Cardiac muscle cell (in vitro differentiated cells and primary cell): ENCODE data around the gene ACVR2B. TPM values are rescaled to one million over a fixed set of nuclear protein-coding genes. Genes with fewer than 3 reads are reported as not detected.
A peak's percentile ranks its signal among the peaks of the same experiment; 100 is the strongest.

Source experiments
- DNase-seq, 2 donors: peaks; one replicate each; pipeline versions ENCODE4 v3.0.0 to v3.0.0-alpha.2; 2010 to 2017; ENCODE audit warnings: low read depth in 1 of 2, low spot score in 1 of 2
- H3K27ac ChIP-seq: fragments of 200-600 bp; sonication (generic); 2 replicates; pipeline ENCODE4 v1.5.1; 2016
- H3K27me3 ChIP-seq: fragments of 200-600 bp; sonication (generic); 2 replicates; pipeline ENCODE4 v1.6.0; 2016; ENCODE audit warnings: control low read depth
- H3K36me3 ChIP-seq: fragments of 200-600 bp; sonication (generic); 2 replicates; pipeline ENCODE4 v1.5.1; 2016; ENCODE audit warnings: control low read depth
- H3K4me1 ChIP-seq: fragments of 200-600 bp; sonication (generic); 2 replicates; pipeline ENCODE4 v1.8.1; 2017; ENCODE audit warnings: low read depth, mild to moderate bottlenecking, mixed run types
- H3K4me3 ChIP-seq: fragments of 200-600 bp; sonication (generic); 2 replicates; pipeline ENCODE4 v1.5.1; 2016; ENCODE audit warnings: mild to moderate bottlenecking
- H3K9me3 ChIP-seq: fragments of 200-600 bp; sonication (generic); 2 replicates; pipeline ENCODE4 v1.5.1; 2017; ENCODE audit warnings: low read depth, mild to moderate bottlenecking, control low read depth
- polyA plus RNA-seq: library from polyadenylated mRNA; unstranded; fragments of >200 nt; fragmentation: Nextera tagmentation; extraction: Ambion mirVana; gene quantifications from 2 replicates; pipeline ENCODE4 v1.2.1, GENCODE V29; 2016
- total RNA-seq: library from RNA; depleted of rRNA; stranded (reverse); fragments of >200 nt; gene quantifications from 2 replicates; pipeline ENCODE4 v1.2.3, GENCODE V29; 2016
- TF ChIP-seq, protein P1 (sequence below): IDR thresholded peaks from 2 replicates; pipeline ENCODE4 v1.5.1; 2012; ENCODE audit warnings: low read depth, mild to moderate bottlenecking, low read length

The ACVR2B gene
- total and polyA plus RNA-seq, 2 experiments from 2014 or later: 28.6 to 70.4 TPM

GRCh38 chr3:38454178-38454883, 641 bp downstream of the ACVR2B start:
- H3K27me3 ChIP-seq: no peaks in the 10 kb centered on the region

DNA sequence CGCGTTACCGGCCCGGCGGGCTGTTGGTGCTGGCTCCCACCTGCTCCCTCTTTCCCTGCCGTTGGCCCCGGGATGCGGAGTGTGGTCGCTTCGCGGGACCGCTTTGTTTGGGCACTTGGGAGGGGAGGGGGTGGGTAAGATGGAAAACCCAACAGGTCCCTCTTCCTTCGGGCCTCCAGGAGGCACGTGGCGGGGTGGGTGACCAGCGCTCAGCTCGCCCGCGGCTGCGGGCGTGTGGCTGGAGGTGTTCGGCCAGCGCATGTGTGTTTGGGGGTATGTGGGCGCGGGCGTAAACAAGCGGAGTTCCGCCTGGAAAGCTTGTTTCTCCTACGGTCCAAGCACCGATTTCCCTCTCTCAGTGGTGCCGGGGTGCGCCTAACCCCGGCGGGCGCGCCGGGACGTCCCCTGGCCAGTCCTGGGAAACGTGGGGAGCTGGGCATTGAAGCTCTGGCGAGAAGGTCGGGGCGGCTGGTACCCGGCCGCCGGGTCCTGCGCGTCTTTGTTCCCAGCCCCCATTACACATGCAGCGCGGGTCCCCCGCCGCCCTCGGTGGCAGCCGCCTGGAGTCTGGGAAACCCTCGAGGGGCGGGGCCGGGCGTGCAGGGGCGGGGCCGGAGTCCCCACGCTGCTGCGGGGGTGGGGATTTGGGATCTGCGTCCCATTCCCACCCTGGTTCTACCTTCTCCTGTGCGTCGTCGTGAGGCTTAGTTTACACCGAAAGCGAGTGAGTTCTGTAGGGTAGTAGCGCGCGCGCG, 1.4 kb downstream of the ACVR2B start:
- no peaks in the 10 kb centered on the region for H3K36me3 ChIP-seq
- peak overlapping the region; percentile 90 for H3K27ac ChIP-seq
- TF ChIP-seq, protein P1, sequence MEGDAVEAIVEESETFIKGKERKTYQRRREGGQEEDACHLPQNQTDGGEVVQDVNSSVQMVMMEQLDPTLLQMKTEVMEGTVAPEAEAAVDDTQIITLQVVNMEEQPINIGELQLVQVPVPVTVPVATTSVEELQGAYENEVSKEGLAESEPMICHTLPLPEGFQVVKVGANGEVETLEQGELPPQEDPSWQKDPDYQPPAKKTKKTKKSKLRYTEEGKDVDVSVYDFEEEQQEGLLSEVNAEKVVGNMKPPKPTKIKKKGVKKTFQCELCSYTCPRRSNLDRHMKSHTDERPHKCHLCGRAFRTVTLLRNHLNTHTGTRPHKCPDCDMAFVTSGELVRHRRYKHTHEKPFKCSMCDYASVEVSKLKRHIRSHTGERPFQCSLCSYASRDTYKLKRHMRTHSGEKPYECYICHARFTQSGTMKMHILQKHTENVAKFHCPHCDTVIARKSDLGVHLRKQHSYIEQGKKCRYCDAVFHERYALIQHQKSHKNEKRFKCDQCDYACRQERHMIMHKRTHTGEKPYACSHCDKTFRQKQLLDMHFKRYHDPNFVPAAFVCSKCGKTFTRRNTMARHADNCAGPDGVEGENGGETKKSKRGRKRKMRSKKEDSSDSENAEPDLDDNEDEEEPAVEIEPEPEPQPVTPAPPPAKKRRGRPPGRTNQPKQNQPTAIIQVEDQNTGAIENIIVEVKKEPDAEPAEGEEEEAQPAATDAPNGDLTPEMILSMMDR: no peak
- no peaks in the 10 kb centered on the region for H3K27me3 ChIP-seq
- peak overlapping the region; percentile 74 for H3K4me3 ChIP-seq
- peak; percentile 53 to 89 for DNase-seq
- peaks cover 23% of the 10 kb centered on the region for H3K4me1 ChIP-seq
- H3K9me3 ChIP-seq: no peaks in the 10 kb centered on the region

More at GRCh38 chr3:38454178-38454883, 641 bp downstream of the ACVR2B start:
- DNase-seq: peak; percentile 37 to 61
- Histone ChIP-seq H3K9me3 (no peaks in the 10 kb centered on the region), H3K4me1 (peaks cover 15% of the 10 kb centered on the region), H3K4me3 (peak overlapping the region; percentile 74), H3K36me3 (no peaks in the 10 kb centered on the region), H3K27ac (peak overlapping the region; percentile 90)
- TF ChIP-seq, protein P1: no peak

DNA sequence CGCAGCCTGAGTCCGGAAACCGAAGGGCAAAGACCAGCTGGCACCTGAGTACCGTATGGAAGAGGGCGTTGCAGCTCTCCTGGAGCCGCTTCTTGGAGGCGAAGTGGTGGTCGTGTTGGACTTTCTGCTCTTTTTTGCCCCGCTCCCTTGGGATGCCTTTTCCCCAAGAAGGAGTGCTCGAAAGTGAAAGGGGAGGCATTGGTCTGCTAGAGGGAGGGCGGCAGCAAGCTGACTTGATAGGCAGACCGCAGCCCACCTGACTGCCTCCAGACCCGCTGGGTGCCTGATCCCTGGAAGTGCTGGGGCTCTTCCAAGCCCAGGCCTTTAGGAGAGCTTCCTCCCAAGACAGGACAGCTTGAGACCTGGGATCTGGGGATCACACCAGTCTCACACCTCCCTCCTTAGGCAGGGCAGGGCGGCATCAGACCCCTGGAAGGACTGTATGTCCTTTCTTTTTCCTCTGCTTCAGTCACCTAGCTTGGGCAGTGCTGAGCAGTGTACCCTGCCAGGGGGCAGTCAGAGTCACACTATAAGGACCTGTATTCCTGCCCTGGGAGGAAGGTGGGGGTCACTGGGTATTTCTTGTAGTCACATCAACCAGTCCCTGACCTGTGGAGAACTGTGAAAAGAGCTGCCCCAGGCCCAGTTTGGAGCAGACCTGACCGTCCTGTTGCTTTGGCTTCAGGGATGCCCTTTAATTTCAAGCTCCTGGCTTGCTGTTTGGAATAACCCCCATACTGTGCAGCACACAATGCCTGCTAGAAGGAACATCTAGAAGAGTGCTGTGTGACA, 2.1 kb downstream of the ACVR2B start:
- DNase-seq: peak; percentile 42 to 81
- TF ChIP-seq, protein P1: no peak
- H3K36me3 ChIP-seq: no peaks in the 10 kb centered on the region
- H3K4me3 ChIP-seq: peak overlapping the region; percentile 74
- H3K4me1 ChIP-seq: peaks cover 30% of the 10 kb centered on the region
- H3K27me3 ChIP-seq: no peaks in the 10 kb centered on the region
- H3K9me3 ChIP-seq: no peaks in the 10 kb centered on the region
- H3K27ac ChIP-seq: peak overlapping the region; percentile 90

GRCh38 chr3:38457111-38458003, 3.7 kb downstream of the ACVR2B start:
- Histone ChIP-seq H3K36me3 (no peaks in the 10 kb centered on the region), H3K9me3 (no peaks in the 10 kb centered on the region), H3K27me3 (no peaks in the 10 kb centered on the region), H3K27ac (no peak overlapping the region), H3K4me3 (no peak overlapping the region), H3K4me1 (peaks cover 35% of the 10 kb centered on the region)
- peak in 1 of 2 donors; percentile 2 for DNase-seq
- TF ChIP-seq, protein P1: no peak
